Type B pancreatic cell (in vitro differentiated cells): ENCODE results near the gene SRRT. TPM values are rescaled to one million over a fixed set of nuclear protein-coding genes. Genes with fewer than 3 reads are reported as not detected.
A peak's percentile ranks its signal among the peaks of the same experiment; 100 is the strongest.
"Not testable (repeated sequence)": the region's sequence is repeated elsewhere in the genome, so short reads cannot be mapped to it uniquely, and the experiment has no call there.

Source experiments
- DNase-seq: peaks from one replicate; pipeline ENCODE4 v3.0.0; 2021; ENCODE audit warnings: mixed read lengths; ENCODE audit not compliant: unreplicated experiment; ENCODE audit errors: extremely low spot score
- H3K27ac Mint-ChIP-seq: 2 replicates; pipeline ENCODE4 v1.8.0; 2021; ENCODE audit warnings: mild to moderate bottlenecking, mixed read lengths
- H3K27me3 Mint-ChIP-seq: 2 replicates; pipeline ENCODE4 v1.8.0; 2021; ENCODE audit warnings: mixed read lengths
- H3K36me3 Mint-ChIP-seq: 2 replicates; pipeline ENCODE4 v1.8.0; 2021; ENCODE audit warnings: mixed read lengths
- H3K4me1 Mint-ChIP-seq: one replicate; pipeline ENCODE4 v1.8.0; 2021; ENCODE audit warnings: mixed read lengths; ENCODE audit not compliant: unreplicated experiment
- H3K4me3 Mint-ChIP-seq: 2 replicates; pipeline ENCODE4 v1.8.0; 2021; ENCODE audit warnings: mild to moderate bottlenecking, mixed read lengths
- H3K9me3 Mint-ChIP-seq: 2 replicates; pipeline ENCODE4 v1.8.0; 2021; ENCODE audit warnings: mixed read lengths
- total RNA-seq: library from RNA; stranded (reverse); gene quantifications from 2 replicates; pipeline ENCODE4 v1.2.1, GENCODE V29; 2021; ENCODE audit warnings: low replicate concordance
- TF ChIP-seq, protein P1 (sequence below): fragments of 200-600 bp; sonication (generic); conservative IDR thresholded peaks from 2 replicates; pipeline ENCODE4 v1.5.0; 2021; ENCODE audit warnings: antibody characterized with exemption, mild to moderate bottlenecking

Gene SRRT
- total RNA-seq, 1 donor from 2014 or later, result 239 TPM

DNA sequence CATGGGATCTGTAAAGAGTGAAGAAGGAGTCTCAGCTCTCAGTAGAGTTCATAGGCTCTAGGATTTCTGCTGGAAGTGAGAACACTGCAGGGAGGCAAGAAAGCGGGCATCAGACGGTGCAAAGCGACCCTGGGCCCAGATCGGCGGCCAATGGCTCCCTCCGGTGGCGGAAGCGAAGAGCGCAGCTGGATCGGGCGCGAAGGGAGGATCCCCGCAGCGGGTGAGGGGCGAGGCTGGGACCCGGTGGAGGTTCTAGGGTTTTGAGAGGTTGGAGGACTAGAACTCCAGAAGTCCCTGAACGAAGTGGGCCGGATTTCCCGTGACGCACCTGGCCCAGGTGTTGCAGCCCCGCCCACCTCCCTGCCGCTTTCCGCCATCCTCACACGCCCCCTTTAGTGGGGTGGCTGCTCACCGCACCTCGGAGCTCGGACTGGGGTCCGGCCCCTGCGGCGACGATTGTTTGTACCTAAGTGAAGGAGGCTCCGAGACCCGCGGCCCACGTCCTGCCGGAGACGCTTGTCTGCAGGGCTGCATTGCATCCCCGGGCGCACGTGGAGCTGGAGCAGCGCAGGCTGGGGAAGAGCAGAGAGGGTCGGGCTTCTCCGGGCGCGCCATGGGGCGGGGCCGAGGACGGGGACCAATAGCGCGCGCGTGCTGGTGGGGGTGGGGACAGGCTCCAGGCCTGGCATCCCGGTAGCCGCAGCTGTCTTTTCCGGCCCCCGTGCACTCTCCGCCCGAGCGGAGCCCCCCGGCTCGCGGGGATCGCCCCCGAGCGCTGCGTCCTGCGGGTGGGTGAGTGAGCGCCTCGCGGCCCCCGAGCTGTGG lies 22.6 kb upstream of the SRRT start, which contains the start of gene SLC12A9:
SLC12A9 (plus strand) TSS at position 666 of the 825 bp plus-strand sequence. CDS start 1,485 bp downstream, outside the sequence.
- peaks cover 4% of the 10 kb centered on the region for H3K4me1 Mint-ChIP-seq
- H3K27me3 Mint-ChIP-seq, result no peaks in the 10 kb centered on the region
- H3K36me3 Mint-ChIP-seq, result no peaks in the 10 kb centered on the region
- H3K4me3 Mint-ChIP-seq, result peak within 1 kb of the TSS; percentile 91
- H3K27ac Mint-ChIP-seq, result peak within 1 kb of the TSS; percentile 64
- no peaks in the 10 kb centered on the region for H3K9me3 Mint-ChIP-seq
- TF ChIP-seq, protein P1, sequence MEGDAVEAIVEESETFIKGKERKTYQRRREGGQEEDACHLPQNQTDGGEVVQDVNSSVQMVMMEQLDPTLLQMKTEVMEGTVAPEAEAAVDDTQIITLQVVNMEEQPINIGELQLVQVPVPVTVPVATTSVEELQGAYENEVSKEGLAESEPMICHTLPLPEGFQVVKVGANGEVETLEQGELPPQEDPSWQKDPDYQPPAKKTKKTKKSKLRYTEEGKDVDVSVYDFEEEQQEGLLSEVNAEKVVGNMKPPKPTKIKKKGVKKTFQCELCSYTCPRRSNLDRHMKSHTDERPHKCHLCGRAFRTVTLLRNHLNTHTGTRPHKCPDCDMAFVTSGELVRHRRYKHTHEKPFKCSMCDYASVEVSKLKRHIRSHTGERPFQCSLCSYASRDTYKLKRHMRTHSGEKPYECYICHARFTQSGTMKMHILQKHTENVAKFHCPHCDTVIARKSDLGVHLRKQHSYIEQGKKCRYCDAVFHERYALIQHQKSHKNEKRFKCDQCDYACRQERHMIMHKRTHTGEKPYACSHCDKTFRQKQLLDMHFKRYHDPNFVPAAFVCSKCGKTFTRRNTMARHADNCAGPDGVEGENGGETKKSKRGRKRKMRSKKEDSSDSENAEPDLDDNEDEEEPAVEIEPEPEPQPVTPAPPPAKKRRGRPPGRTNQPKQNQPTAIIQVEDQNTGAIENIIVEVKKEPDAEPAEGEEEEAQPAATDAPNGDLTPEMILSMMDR, result peak; percentile 99
- peak; percentile 91 for DNase-seq

DNA sequence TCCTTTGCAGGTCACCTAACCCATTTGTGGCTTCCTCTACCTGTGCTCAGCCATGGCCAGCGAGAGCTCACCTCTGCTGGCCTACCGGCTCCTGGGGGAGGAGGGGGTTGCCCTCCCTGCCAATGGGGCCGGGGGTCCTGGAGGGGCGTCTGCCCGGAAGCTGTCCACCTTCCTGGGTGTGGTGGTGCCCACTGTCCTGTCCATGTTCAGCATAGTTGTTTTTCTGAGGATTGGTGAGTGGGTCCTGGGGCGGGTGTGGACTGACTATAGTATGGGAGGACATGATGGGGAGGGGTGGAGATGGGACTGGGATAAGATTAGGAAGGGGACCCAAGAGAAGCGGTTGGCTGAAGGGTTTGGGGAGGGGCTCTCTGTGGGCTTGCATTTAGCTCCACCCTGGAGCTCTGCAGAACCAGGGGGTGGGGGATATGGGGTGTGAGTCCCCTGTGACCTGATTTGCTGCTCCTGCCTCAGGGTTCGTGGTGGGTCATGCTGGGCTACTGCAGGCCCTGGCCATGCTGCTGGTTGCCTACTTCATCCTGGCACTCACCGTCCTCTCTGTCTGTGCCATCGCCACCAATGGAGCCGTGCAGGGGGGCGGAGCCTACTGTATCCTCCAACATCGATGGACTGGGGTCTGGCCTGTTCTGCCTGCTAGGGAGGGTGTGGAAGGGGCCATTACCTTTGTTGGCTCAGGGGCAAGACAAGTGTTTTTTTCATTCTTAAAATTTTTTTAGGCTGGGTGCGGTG lies 20.6 kb upstream of the SRRT start:
- Mint-ChIP-seq H3K9me3 (no peaks in the 10 kb centered on the region), H3K4me1 (peaks cover 4% of the 10 kb centered on the region), H3K27me3 (no peaks in the 10 kb centered on the region), H3K4me3 (no peak overlapping the region), H3K27ac (no peak overlapping the region), H3K36me3 (no peaks in the 10 kb centered on the region)
- DNase-seq, result no peak
- TF ChIP-seq, protein P1, result no peak

DNA sequence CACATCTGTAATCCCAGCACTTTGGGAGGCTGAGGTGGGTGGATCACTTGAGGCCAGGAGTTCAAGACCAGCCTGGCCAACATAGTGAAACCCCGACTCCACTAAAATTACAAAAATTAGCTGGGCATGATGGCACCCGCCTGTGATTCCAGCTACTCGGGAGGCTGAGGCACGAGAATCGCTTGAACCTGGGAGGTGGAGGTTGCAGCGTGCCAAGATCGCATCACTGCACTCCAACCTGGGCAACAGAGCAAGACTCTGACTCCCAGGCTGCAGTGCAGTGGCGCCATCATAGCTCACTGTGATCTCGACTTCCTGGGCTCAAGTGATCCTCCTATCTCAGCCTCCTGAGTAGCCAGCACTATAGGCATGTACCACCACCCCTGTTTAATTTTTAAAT lies 20.0 kb upstream of the SRRT start:
- H3K4me3 Mint-ChIP-seq, H3K27me3 Mint-ChIP-seq, H3K36me3 Mint-ChIP-seq, H3K4me1 Mint-ChIP-seq, DNase-seq, H3K27ac Mint-ChIP-seq, H3K9me3 Mint-ChIP-seq: not testable (repeated sequence)

DNA sequence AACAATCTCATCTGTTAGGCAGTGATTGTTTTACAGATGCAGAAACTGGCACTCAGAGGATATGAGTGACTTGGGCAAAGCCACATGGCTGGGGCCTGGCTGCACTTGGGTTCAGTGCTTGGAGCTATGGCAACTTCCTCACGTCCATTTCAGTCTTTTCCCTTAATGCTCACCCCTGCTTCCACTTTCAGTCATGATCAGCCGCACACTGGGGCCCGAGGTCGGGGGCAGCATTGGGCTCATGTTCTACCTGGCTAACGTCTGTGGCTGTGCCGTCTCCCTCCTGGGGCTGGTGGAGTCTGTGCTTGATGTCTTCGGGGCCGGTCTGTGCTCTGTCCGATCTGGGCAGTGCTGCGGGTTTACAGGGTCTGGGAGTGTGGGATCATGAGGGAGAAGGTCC lies 19.4 kb upstream of the SRRT start:
- DNase-seq, result no peak
- TF ChIP-seq, protein P1, result no peak
- Mint-ChIP-seq H3K27ac (no peak overlapping the region), H3K4me3 (peak overlapping the region; percentile 0), H3K9me3 (no peaks in the 10 kb centered on the region), H3K27me3 (no peaks in the 10 kb centered on the region), H3K4me1 (peaks cover 4% of the 10 kb centered on the region), H3K36me3 (no peaks in the 10 kb centered on the region)

DNA sequence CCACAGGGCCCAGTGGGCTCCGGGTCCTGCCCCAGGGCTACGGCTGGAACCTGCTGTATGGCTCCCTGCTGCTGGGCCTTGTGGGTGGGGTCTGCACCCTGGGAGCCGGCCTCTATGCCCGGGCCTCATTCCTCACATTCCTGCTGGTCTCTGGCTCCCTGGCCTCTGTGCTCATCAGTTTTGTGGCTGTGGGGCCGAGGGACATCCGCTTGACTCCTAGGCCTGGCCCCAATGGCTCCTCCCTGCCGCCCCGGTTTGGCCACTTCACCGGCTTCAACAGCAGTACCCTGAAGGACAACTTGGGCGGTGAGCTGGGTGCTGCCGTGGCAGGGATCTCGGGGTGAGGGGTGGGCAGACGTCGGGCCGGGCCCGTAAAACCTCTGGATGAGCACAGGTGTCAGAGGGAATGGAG lies 18.0 kb upstream of the SRRT start:
- Mint-ChIP-seq H3K4me1 (peaks cover 2% of the 10 kb centered on the region), H3K36me3 (no peaks in the 10 kb centered on the region), H3K27me3 (no peaks in the 10 kb centered on the region), H3K9me3 (no peaks in the 10 kb centered on the region), H3K4me3 (no peak overlapping the region), H3K27ac (peak overlapping the region; percentile 37)
- TF ChIP-seq, protein P1, result no peak
- no peak for DNase-seq

DNA sequence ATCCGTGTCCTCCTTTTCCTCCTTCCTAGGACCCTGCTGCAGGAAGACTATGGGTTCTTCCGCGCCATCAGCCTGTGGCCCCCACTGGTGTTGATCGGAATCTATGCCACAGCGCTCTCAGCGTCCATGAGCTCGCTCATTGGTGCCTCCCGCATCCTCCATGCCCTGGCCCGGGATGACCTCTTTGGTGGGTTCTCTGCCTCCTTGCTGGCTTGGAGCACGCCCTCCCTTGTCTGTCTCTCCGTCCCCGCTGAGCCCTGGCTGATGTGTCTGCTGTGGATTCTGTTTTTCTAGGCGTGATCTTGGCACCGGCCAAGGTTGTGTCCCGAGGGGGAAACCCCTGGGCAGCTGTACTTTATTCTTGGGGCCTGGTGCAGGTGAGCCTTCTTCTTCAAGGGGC lies 15.0 kb upstream of the SRRT start:
- no peak for DNase-seq
- peaks cover 3% of the 10 kb centered on the region for H3K36me3 Mint-ChIP-seq
- no peak overlapping the region for H3K27ac Mint-ChIP-seq
- H3K4me3 Mint-ChIP-seq, result no peak overlapping the region
- H3K9me3 Mint-ChIP-seq, result no peaks in the 10 kb centered on the region
- TF ChIP-seq, protein P1, result no peak
- no peaks in the 10 kb centered on the region for H3K4me1 Mint-ChIP-seq
- no peaks in the 10 kb centered on the region for H3K27me3 Mint-ChIP-seq
